ENCODE data around the gene HOXC12.

The HOXC12 gene

GRCh38 chr12:53968214-53969127 is 13.8 kb downstream of the HOXC12 start:
- Histone ChIP-seq H3K36me3 (replicated peaks) (no peaks in the 10 kb centered on the region), H3K4me3 (no peak overlapping the region), H3K4me1 (peaks cover 17% of the 10 kb centered on the region), H3K9me3 (no peaks in the 10 kb centered on the region), H3K27me3 (ENCODE audit: low read depth) (no peaks in the 10 kb centered on the region)
- no peak for DNase-seq (ENCODE audit: low spot score in 2 of 2)
- in situ Hi-C loops (cut with MboI; ENCODE audit: low sequenced_read_pairs) = no loop called here

- Histone ChIP-seq H3K4me1 (peaks cover 15% of the 10 kb centered on the region), H3K4me3 (no peak overlapping the region), H3K9me3 (no peaks in the 10 kb centered on the region), H3K27me3 (ENCODE audit: low read depth) (no peaks in the 10 kb centered on the region), H3K36me3 (replicated peaks) (no peaks in the 10 kb centered on the region)
- in situ Hi-C loops (cut with MboI; ENCODE audit: low sequenced_read_pairs) = no loop called here
- no peak for DNase-seq (ENCODE audit: low spot score in 2 of 2)
These were observed 15.0 kb downstream of the HOXC12 start for GRCh38 chr12:53969588-53970259.

DNA sequence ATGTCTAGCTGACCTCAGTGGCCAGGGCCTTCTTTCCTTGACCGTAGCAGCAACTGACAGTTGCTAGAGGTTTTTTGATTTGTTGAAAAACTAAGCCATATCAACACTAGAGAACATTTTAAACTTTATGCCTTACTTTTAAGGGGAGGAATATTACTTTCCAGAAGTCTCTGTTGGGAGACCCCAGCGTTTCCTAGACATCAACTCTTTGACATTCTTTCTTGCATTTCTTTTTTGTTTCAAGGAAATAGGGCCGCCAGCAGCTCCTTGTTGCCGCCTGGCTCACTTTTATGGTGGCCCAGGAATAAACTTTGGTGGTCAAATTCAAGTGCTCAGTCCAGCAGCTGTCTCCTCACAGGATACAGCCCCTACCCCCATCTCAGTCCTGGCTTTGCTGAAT is 15.7 kb downstream of the HOXC12 start:
- H3K4me1 ChIP-seq = peaks cover 9% of the 10 kb centered on the region
- in situ Hi-C loops (cut with MboI; ENCODE audit: low sequenced_read_pairs) = no loop called here

DNA sequence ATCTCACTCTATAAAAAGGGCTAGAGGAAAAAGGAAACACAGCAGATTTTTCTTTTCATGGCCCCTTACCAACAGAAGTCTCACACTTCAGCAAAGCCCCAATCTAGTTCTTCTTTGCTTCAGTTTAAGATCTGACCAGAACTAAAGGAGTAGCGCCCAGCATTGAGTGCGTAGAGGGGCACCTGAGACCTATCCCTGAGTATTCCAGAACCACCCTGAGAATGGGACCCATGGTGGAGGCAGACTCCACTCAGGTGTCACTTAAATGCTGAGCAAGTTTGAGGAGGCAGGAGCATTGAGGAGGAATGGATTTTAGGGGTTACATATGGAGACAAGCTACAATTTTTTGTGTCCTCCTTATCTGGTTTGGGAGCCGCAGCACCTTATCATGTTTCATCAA is 16.4 kb downstream of the HOXC12 start:
- no peak for DNase-seq (ENCODE audit: low spot score in 2 of 2)
- Histone ChIP-seq H3K27me3 (ENCODE audit: low read depth) (no peaks in the 10 kb centered on the region), H3K4me1 (peaks cover 5% of the 10 kb centered on the region), H3K36me3 (replicated peaks) (no peaks in the 10 kb centered on the region), H3K9me3 (no peaks in the 10 kb centered on the region), H3K4me3 (no peak overlapping the region)
- in situ Hi-C loops (cut with MboI; ENCODE audit: low sequenced_read_pairs) = no loop called here

More for the DNA sequence above, 15.7 kb downstream of the HOXC12 start:
- H3K27me3 ChIP-seq (ENCODE audit: low read depth) = no peaks in the 10 kb centered on the region
- DNase-seq (ENCODE audit: low spot score in 2 of 2) = no peak
- no peaks in the 10 kb centered on the region for H3K36me3 ChIP-seq (replicated peaks)
- H3K4me3 ChIP-seq = no peak overlapping the region
- no peaks in the 10 kb centered on the region for H3K9me3 ChIP-seq

GRCh38 chr12:53971686-53972085 is 17.0 kb downstream of the HOXC12 start:
- no peaks in the 10 kb centered on the region for H3K36me3 ChIP-seq (replicated peaks)
- H3K4me1 ChIP-seq = peaks cover 5% of the 10 kb centered on the region
- H3K9me3 ChIP-seq = no peaks in the 10 kb centered on the region
- no peaks in the 10 kb centered on the region for H3K27me3 ChIP-seq (ENCODE audit: low read depth)
- in situ Hi-C loops (cut with MboI; ENCODE audit: low sequenced_read_pairs) = no loop called here
- DNase-seq (ENCODE audit: low spot score in 2 of 2) = no peak
- no peak overlapping the region for H3K4me3 ChIP-seq

GRCh38 chr12:53972152-53972702 is 17.5 kb downstream of the HOXC12 start:
- in situ Hi-C loops (cut with MboI; ENCODE audit: low sequenced_read_pairs) = no loop called here
- Histone ChIP-seq H3K4me3 (no peak overlapping the region), H3K27me3 (ENCODE audit: low read depth) (no peaks in the 10 kb centered on the region), H3K36me3 (replicated peaks) (no peaks in the 10 kb centered on the region), H3K9me3 (no peaks in the 10 kb centered on the region), H3K4me1 (peaks cover 8% of the 10 kb centered on the region)
- DNase-seq (ENCODE audit: low spot score in 2 of 2) = no peak

GRCh38 chr12:53972722-53973235 is 18.1 kb downstream of the HOXC12 start, which contains the start of gene HOXC11:
Gene HOXC11 (plus strand): TSS chr12:53973126. CDS start chr12:53973242, 116 bp downstream.
- Histone ChIP-seq H3K4me3 (peak within 1 kb of the TSS; percentile 27), H3K9me3 (no peaks in the 10 kb centered on the region), H3K27me3 (ENCODE audit: low read depth) (no peaks in the 10 kb centered on the region), H3K4me1 (peaks cover 13% of the 10 kb centered on the region), H3K36me3 (replicated peaks) (no peaks in the 10 kb centered on the region)
- in situ Hi-C loops (cut with MboI; ENCODE audit: low sequenced_read_pairs) = no loop called here
- no peak for DNase-seq (ENCODE audit: low spot score in 2 of 2)

- in situ Hi-C loops (cut with MboI; ENCODE audit: low sequenced_read_pairs) = no loop called here
- H3K4me1 ChIP-seq = peaks cover 18% of the 10 kb centered on the region
- H3K4me3 ChIP-seq = peak overlapping the region; percentile 27
- H3K9me3 ChIP-seq = no peaks in the 10 kb centered on the region
- H3K27me3 ChIP-seq (ENCODE audit: low read depth) = no peaks in the 10 kb centered on the region
- no peaks in the 10 kb centered on the region for H3K36me3 ChIP-seq (replicated peaks)
- DNase-seq (ENCODE audit: low spot score in 2 of 2) = peak in 1 of 2 experiments; percentile 65
These were observed 18.7 kb downstream of the HOXC12 start for GRCh38 chr12:53973236-53974042.

DNA sequence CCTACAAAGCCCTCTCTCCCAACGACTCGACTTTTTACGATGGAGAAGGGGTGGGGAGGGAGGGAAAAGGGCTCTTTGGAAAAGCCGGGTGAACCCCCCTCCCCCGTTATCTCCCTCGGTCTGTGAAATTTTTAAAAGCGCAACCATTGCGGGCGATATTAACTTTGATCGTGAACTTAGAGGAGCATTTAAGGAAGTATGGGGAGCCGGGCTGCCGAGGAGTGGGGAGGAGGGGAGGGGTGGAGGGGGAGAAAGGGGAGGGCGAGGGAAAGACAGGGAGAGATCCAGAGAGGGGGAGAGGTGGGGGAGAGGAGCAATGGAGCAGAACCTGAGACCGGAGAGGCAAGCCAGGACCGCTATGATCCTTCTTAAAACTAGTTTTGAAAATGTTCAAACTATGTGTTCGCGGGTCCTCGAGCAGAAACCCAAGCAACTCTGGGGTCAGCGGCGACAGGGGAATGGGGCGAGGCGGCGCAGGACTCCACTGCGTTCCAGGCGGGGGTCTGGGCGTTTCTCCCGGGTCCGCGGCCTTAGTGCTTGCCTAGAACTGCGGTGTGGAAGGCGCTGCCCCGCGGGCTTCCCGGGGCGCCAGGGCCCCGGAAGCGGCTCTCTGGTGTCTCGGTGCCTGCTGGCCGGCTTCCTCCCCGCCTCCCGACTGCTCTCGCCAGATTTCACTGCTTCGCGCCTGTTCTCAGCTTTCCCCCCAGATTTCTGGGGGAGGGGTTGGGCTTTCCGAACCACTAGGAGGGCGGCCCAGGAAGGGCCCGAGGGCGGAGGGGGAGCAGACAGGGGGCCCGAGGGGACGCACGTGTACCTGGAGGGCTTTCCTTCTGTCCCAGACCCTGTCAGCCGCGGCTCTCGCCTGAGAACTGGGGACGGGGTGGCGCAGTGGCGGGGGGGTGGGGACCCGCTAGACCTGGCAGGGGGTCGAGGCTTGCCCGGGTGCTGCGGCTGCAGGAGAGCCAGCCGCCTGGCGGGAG is 19.7 kb downstream of the HOXC12 start, which contains the start of gene HOTAIR:
HOTAIR (minus strand) TSS at position 871 of the 980 bp plus-strand sequence.
- Histone ChIP-seq H3K36me3 (replicated peaks) (no peaks in the 10 kb centered on the region), H3K9me3 (no peaks in the 10 kb centered on the region), H3K4me3 (peak within 1 kb of the TSS; percentile 27), H3K4me1 (peaks cover 26% of the 10 kb centered on the region), H3K27me3 (ENCODE audit: low read depth) (no peaks in the 10 kb centered on the region)
- in situ Hi-C loops (cut with MboI; ENCODE audit: low sequenced_read_pairs) = loop anchor here (25.0 kb wide), 1 partner anchor 388 kb away; the partner anchor contains the start of gene GPR84
- DNase-seq (ENCODE audit: low spot score in 2 of 2) = peak in 1 of 2 experiments; percentile 53

- Histone ChIP-seq H3K27me3 (ENCODE audit: low read depth) (no peaks in the 10 kb centered on the region), H3K9me3 (no peaks in the 10 kb centered on the region), H3K36me3 (replicated peaks) (no peaks in the 10 kb centered on the region), H3K4me1 (peaks cover 30% of the 10 kb centered on the region), H3K4me3 (no peak overlapping the region)
- in situ Hi-C loops (cut with MboI; ENCODE audit: low sequenced_read_pairs) = loop anchor here (25.0 kb wide), 1 partner anchor 387 kb away; the partner anchor contains the start of gene GPR84
- no peak for DNase-seq (ENCODE audit: low spot score in 2 of 2)
These were observed 20.4 kb downstream of the HOXC12 start for GRCh38 chr12:53975064-53975471.

DNA sequence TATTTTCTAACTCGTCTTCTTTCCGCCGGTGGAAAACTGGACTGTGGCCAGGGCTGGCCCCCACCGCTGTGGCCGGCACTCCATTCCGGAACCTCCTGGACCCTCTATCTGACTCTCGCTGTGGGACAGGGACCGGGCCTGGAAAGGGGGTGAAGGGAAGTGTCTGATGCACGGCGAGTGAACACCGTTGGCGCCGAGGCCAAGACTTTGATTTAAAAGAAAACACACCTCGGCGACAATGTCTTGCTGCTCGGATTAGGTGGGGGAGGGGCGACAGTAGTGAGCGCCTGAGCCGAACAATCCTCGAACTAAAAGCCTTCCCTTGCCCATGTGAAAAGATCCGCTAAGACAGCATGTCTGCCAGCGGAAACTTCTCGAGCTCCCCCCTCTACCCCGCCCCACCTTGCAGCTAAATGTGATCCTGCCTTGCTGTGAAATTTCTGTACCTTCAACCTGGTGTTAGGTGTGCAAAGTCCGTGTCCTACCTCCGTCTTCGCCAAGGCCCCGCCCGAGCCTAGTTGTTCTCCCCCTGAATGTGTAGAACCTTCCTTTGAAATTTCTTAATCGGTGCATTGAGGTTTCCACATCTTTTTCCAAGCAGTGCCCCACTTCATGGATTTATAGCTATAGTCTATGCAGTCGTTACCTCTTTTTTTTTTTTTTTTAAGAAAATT is 20.9 kb downstream of the HOXC12 start:
- in situ Hi-C loops (cut with MboI; ENCODE audit: low sequenced_read_pairs) = loop anchor here (25.0 kb wide), 1 partner anchor 387 kb away; the partner anchor contains the start of gene GPR84
- no peak for DNase-seq (ENCODE audit: low spot score in 2 of 2)
- Histone ChIP-seq H3K4me3 (no peak overlapping the region), H3K9me3 (no peaks in the 10 kb centered on the region), H3K36me3 (replicated peaks) (no peaks in the 10 kb centered on the region), H3K27me3 (ENCODE audit: low read depth) (no peaks in the 10 kb centered on the region), H3K4me1 (peaks cover 30% of the 10 kb centered on the region)
